Prostate gland (tissue), 2 donors: ENCODE data around the gene WDR44.

ENCODE experiments used
- POLR2AphosphoS5 ChIP-seq: sonication (generic); formaldehyde crosslinking; IDR thresholded peaks from one replicate; pipeline ENCODE4 v1.6.1; 2017; ENCODE audit warnings: antibody characterized with exemption
- TF ChIP-seq, protein P1 (sequence below), 4 experiments: fragments of 200-600 bp in 2 of 4; fragments of 450-650 bp in 2 of 4; sonication (generic) in 2 of 4; IDR thresholded peaks; 1 replicate in 3 of 4; 2 replicates in 1 of 4; pipeline ENCODE4 v1.5.1; 2016 to 2019; ENCODE audit warnings: antibody characterized with exemption in 4 of 4, mild to moderate bottlenecking in 2 of 4, moderate library complexity in 2 of 4

DNA sequence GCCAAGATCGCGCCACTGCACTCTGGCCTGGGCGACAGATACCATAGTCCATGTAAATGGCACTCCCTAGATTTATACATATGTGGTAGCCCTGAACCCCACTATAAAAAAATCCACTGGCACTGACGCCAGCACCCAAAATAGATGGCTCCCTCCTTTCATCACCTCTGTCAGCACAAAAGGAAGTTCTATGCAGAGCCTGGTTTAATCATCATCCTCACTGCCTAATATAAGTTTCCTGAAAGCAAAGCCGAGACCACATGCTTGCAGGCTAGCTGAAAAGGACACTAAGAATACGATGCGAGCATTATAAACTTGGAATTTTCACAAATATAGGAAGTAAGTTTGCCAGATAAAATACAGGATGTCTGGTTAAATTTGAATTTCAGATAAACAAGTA, 122.2 kb downstream of the WDR44 start:
- TF ChIP-seq, protein P1, sequence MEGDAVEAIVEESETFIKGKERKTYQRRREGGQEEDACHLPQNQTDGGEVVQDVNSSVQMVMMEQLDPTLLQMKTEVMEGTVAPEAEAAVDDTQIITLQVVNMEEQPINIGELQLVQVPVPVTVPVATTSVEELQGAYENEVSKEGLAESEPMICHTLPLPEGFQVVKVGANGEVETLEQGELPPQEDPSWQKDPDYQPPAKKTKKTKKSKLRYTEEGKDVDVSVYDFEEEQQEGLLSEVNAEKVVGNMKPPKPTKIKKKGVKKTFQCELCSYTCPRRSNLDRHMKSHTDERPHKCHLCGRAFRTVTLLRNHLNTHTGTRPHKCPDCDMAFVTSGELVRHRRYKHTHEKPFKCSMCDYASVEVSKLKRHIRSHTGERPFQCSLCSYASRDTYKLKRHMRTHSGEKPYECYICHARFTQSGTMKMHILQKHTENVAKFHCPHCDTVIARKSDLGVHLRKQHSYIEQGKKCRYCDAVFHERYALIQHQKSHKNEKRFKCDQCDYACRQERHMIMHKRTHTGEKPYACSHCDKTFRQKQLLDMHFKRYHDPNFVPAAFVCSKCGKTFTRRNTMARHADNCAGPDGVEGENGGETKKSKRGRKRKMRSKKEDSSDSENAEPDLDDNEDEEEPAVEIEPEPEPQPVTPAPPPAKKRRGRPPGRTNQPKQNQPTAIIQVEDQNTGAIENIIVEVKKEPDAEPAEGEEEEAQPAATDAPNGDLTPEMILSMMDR (IDR thresholded peaks at IDR 0.05) = no peak
- TF ChIP-seq POLR2AphosphoS5 = no peak
